Activated CD4-positive, alpha-beta T cell treated with anti-CD3 and anti-CD28 coated beads, Interleukin-2, amount 50 U/mL, for 1 hour (primary cell): ENCODE data around the gene DEFB123.

Experiments
- DNase-seq: peaks from one replicate; pipeline ENCODE4 v3.0.0-alpha.2; 2020

DEFB123 gene

GRCh38 chr20:31474758-31475427, 34.5 kb downstream of the DEFB123 start, which contains the start of the genes DEFB124 and REM1:
TSS of gene DEFB124 (minus strand) at chr20:31475127. CDS start at chr20:31473013, 2,114 bp downstream.
TSS of gene REM1 (plus strand) at chr20:31475288. CDS start at chr20:31476446, 1,158 bp downstream.
- DNase-seq, result no peak

- DNase-seq, result no peak
Observed at GRCh38 chr20:31475472-31476293, 35.3 kb downstream of the DEFB123 start.

GRCh38 chr20:31476294-31476585, 35.8 kb downstream of the DEFB123 start:
- DNase-seq, result no peak

GRCh38 chr20:31476643-31477215, 36.3 kb downstream of the DEFB123 start:
- DNase-seq, result no peak

- DNase-seq, result no peak
Observed at GRCh38 chr20:31484001-31484400, 43.6 kb downstream of the DEFB123 start.

GRCh38 chr20:31485450-31486339, 45.3 kb downstream of the DEFB123 start:
- DNase-seq, result no peak

- DNase-seq, result no peak
Observed at GRCh38 chr20:31488115-31488514, 47.7 kb downstream of the DEFB123 start.

- DNase-seq, result no peak
Observed at GRCh38 chr20:31489152-31489551, 48.7 kb downstream of the DEFB123 start.

- no peak for DNase-seq
Observed at GRCh38 chr20:31490752-31491151, 50.3 kb downstream of the DEFB123 start.

GRCh38 chr20:31494131-31494530, 53.7 kb downstream of the DEFB123 start:
- no peak for DNase-seq

GRCh38 chr20:31496761-31497295, 56.4 kb downstream of the DEFB123 start:
- DNase-seq, result no peak

- no peak for DNase-seq
Observed at GRCh38 chr20:31497838-31498540, 57.6 kb downstream of the DEFB123 start.
